Left lung (tissue), 10 donors: ENCODE data around the gene TMEM147. TPM values are rescaled to one million over a fixed set of nuclear protein-coding genes. Genes with fewer than 3 reads are reported as not detected.

Experiments used
- ATAC-seq: fragments of 200-7000 bp; cut with Tn5 transposase; one replicate; pipeline ENCODE4 v1.9.1; 2020; ENCODE audit warnings: moderate library complexity
- DNase-seq, 4 donors: peaks; one replicate each; pipeline ENCODE4 v3.0.0-alpha.2; 2013 to 2020
- H3K27ac ChIP-seq, 2 donors: fragments of 200-600 bp; sonication (generic) in 1 of 2; one replicate each; pipeline versions ENCODE4 v1.5.0 to v1.8.0; 2020 to 2021
- H3K27me3 ChIP-seq, 2 donors: fragments of 200-600 bp; sonication (generic) in 1 of 2; one replicate each; pipeline versions ENCODE4 v1.5.0 to v1.8.0; 2020 to 2021
- H3K36me3 ChIP-seq, 2 donors: fragments of 200-600 bp; sonication (generic) in 1 of 2; one replicate each; pipeline versions ENCODE4 v1.5.0 to v1.8.0; 2020 to 2021
- H3K4me1 ChIP-seq, 2 donors: fragments of 200-600 bp; one replicate each; pipeline ENCODE4 v1.8.0; 2021
- H3K4me3 ChIP-seq, 2 donors: fragments of 200-600 bp; sonication (generic) in 1 of 2; one replicate each; pipeline versions ENCODE4 v1.5.0 to v1.8.0; 2020 to 2021; ENCODE audit warnings: mild to moderate bottlenecking in 1 of 2
- H3K9me3 ChIP-seq, 2 donors: fragments of 200-600 bp; sonication (generic) in 1 of 2; one replicate each; pipeline versions ENCODE4 v1.5.0 to v1.8.0; 2020 to 2021
- intact Hi-C, 2 donors: fragments of 100-400 bp; cut with DNase I; formaldehyde crosslinking; loops; one replicate each; pipeline versions ENCODE4 v1.11.2 to v1.14.2; 2022
- polyA plus RNA-seq, 6 donors: library from polyadenylated mRNA; unstranded; fragments of 120-200 nt; gene quantifications; one replicate each; pipeline ENCODE4 v1.2.1, GENCODE V29; 2013; ENCODE audit not compliant: insufficient read length in 6 of 6
- total RNA-seq, 2 donors: library from RNA; stranded (reverse); fragmentation: NEBNext Ultra II Directional; extraction: Animal tissue kit (Norgen Biotek cat#: 25700); gene quantifications; one replicate each; pipeline ENCODE4 v1.2.1, GENCODE V29; 2021
- TF ChIP-seq, protein P1 (sequence below), 2 donors: fragments of 200-600 bp; sonication (generic) in 1 of 2; IDR thresholded peaks; one replicate each; pipeline versions ENCODE4 v1.5.0 to v1.8.0; 2021; ENCODE audit warnings: antibody characterized with exemption in 2 of 2
- donor health status: DM: no; HTN: yes; CAD: no.
- donor health status: DM: no; HTN: no; CAD: no.

The TMEM147 gene
- total and polyA plus RNA-seq, 8 donors = 52.7 to 112 (median 59.0) TPM

DNA sequence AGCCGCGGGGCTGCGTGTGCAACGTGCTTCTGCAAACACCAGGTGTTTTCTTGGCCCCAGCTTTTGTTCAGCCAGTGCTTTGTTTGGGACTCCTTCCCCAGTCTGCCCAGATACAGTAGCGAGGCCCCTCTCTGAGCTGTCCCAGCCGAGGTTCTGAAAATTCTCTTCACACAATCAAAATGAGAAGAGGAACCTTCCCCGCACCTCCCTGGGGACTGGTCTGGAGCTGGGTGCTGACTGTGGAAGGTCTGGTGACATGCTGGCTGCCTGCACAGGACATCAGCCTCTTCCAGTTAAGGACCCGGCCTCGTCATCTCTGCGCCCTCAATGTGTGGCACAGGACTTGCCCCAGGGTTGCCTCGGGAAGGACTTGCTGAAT lies 13.8 kb downstream of the TMEM147 start:
- H3K27me3 ChIP-seq = peaks cover 13 to 85% of the 10 kb centered on the region in 2 donors
- intact Hi-C loops = no loop called here
- no peak for ATAC-seq
- TF ChIP-seq, protein P1, sequence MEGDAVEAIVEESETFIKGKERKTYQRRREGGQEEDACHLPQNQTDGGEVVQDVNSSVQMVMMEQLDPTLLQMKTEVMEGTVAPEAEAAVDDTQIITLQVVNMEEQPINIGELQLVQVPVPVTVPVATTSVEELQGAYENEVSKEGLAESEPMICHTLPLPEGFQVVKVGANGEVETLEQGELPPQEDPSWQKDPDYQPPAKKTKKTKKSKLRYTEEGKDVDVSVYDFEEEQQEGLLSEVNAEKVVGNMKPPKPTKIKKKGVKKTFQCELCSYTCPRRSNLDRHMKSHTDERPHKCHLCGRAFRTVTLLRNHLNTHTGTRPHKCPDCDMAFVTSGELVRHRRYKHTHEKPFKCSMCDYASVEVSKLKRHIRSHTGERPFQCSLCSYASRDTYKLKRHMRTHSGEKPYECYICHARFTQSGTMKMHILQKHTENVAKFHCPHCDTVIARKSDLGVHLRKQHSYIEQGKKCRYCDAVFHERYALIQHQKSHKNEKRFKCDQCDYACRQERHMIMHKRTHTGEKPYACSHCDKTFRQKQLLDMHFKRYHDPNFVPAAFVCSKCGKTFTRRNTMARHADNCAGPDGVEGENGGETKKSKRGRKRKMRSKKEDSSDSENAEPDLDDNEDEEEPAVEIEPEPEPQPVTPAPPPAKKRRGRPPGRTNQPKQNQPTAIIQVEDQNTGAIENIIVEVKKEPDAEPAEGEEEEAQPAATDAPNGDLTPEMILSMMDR (IDR thresholded peaks at IDR 0.05) = no peak
- H3K9me3 ChIP-seq = no peaks in the 10 kb centered on the region
- no peak overlapping the region for H3K27ac ChIP-seq
- no peaks in the 10 kb centered on the region for H3K36me3 ChIP-seq
- peaks cover 0 to 8% of the 10 kb centered on the region in 2 donors for H3K4me1 ChIP-seq
- H3K4me3 ChIP-seq = no peak overlapping the region
- DNase-seq = no peak

GRCh38 chr19:35559781-35560180 lies 14.4 kb downstream of the TMEM147 start:
- H3K9me3 ChIP-seq = no peaks in the 10 kb centered on the region
- no peak overlapping the region for H3K27ac ChIP-seq
- H3K4me1 ChIP-seq = peaks cover 0 to 8% of the 10 kb centered on the region in 2 donors
- H3K36me3 ChIP-seq = no peaks in the 10 kb centered on the region
- intact Hi-C loops = no loop called here
- no peak overlapping the region for H3K4me3 ChIP-seq
- H3K27me3 ChIP-seq = peaks cover 13 to 90% of the 10 kb centered on the region in 2 donors
- ATAC-seq (no peak), DNase-seq (no peak)
- TF ChIP-seq, protein P1 (IDR thresholded peaks at IDR 0.05) = no peak

DNA sequence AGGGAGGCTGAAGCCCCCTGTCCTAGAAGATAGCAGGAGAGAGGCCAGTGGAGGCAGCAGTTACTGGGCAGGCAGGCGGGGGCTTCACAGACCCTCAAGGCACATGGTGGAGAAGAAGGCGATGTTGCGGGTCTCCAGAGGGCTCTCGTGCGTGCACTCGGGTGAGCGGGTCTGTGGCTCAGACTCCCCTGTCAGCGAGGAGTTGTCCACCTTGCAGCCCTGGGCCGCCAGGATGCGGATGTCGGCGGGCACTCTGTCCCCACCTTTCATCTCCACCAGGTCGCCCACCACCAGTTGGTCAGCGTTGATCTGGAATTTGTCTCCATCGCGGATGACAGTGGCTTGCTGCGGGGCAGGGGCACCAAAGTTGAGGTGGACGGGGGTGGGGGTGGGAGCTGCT lies 14.8 kb downstream of the TMEM147 start:
- Histone ChIP-seq H3K27me3 (peaks cover 13 to 91% of the 10 kb centered on the region in 2 donors), H3K9me3 (no peaks in the 10 kb centered on the region)
- TF ChIP-seq, protein P1 (IDR thresholded peaks at IDR 0.05) = no peak

DNA sequence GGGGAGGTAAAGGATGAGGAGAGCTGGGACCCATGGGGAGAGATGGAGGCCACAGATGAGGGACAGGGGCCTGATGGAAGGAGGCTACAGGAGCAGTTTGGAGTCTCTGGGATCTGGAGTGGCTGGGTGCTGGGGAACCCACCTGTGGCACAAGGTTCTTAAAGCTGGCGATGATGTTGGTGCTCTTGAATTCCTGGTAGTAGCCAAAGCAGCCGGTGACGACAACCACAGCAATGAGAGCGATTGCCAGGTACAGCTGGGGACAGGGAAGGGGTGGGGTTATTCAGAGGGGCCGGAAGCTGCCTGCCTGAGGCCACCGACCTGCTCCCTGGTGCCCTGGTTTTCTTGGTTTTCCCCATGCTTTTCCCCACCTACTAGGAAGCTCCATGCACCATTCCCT lies 15.3 kb downstream of the TMEM147 start:
- Histone ChIP-seq H3K4me1 (peaks cover 0 to 8% of the 10 kb centered on the region in 2 donors), H3K4me3 (no peak overlapping the region), H3K27ac (no peak overlapping the region), H3K9me3 (no peaks in the 10 kb centered on the region), H3K36me3 (no peaks in the 10 kb centered on the region), H3K27me3 (peaks cover 13 to 91% of the 10 kb centered on the region in 2 donors)
- TF ChIP-seq, protein P1 (IDR thresholded peaks at IDR 0.05) = no peak
- ATAC-seq = no peak
- intact Hi-C loops = no loop called here
- no peak for DNase-seq

More for the DNA sequence above, 14.8 kb downstream of the TMEM147 start:
- DNase-seq (no peak), ATAC-seq (no peak)
- Histone ChIP-seq H3K4me1 (peaks cover 0 to 8% of the 10 kb centered on the region in 2 donors), H3K27ac (no peak overlapping the region), H3K36me3 (no peaks in the 10 kb centered on the region), H3K4me3 (no peak overlapping the region)
- intact Hi-C loops = no loop called here

DNA sequence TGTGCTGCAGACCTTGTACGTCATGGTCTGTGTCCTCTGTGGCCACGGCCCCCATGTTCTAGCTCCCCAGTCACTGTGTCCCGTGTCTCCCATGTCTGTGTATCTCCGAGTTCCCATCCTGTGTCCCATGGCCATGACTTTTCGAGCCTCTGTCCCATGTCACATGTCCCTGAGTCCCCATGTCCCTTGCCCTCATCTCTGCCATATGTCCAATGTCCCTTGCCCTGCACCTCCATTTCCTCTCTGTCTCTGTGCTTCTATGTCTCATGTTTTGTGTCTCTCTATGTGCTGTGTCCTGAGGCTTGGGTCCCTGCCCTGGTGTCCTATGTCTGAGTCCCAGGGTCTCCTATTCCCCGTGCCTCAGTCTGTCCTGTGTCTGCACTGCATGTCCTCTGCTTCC lies 16.0 kb downstream of the TMEM147 start:
- ATAC-seq = no peak
- intact Hi-C loops = no loop called here
- H3K27me3 ChIP-seq = peaks cover 13 to 86% of the 10 kb centered on the region in 2 donors

More for the DNA sequence above, 16.0 kb downstream of the TMEM147 start:
- no peaks in the 10 kb centered on the region for H3K36me3 ChIP-seq
- H3K4me1 ChIP-seq = peaks cover 0 to 8% of the 10 kb centered on the region in 2 donors
- H3K27ac ChIP-seq = no peak overlapping the region
- no peak for DNase-seq
- no peak overlapping the region for H3K4me3 ChIP-seq
- TF ChIP-seq, protein P1 (IDR thresholded peaks at IDR 0.05) = no peak
- H3K9me3 ChIP-seq = no peaks in the 10 kb centered on the region
